ENCODE measurements around the gene AK5. TPM values are rescaled to one million over a fixed set of nuclear protein-coding genes. Genes with fewer than 3 reads are reported as not detected.

The AK5 gene
- total RNA-seq, 1 donor from 2014 or later: 1.0 TPM

DNA sequence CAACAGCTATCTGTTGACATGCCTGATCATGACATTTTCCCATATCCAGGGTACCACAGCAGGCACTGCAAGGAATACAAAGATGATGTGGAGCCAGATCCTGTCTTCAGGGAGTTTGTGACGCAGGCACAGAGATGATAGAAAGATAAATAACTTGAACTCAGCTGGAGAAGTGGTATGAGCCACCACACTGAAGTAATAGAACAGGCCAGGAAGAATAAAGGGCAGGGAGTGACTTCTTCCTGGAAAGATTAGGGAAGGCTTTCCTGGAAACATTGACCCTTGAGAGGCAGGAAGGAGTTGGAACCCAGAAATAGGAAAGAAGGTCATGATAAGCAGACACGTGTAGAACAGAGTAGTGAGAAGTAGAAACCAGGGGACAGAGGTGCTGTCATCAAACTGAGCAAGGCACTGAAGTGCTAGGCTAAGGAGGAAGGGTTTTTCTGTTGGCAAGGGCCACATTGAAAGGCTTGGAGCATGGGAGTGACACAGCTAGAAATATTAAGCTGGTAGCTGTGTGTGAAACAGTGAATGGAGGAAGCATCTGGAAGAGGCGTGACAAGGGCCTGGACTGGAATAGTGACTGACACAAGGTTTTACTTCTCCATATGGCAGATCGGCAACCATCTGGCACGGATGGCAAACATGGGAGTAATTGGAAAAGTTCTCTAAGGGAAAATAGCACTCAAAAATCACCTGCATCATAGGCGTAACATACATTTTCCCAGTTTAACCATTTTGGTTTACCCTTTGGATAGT, 68.4 kb downstream of the AK5 start:
- intact Hi-C loops (cut with micrococcal nuclease): no loop called here
- no peak for TF ChIP-seq CTCF (IDR thresholded peaks at IDR 0.05; ENCODE audit: borderline replicate concordance)
- no peaks in the 10 kb centered on the region for H3K4me1 ChIP-seq

GRCh38 chr1:77354536-77354935, 72.7 kb downstream of the AK5 start:
- no peak for DNase-seq
- Histone ChIP-seq H3K27me3 (ENCODE audit: low read depth) (no peaks in the 10 kb centered on the region), H3K4me1 (no peaks in the 10 kb centered on the region), H3K4me3 (no peak overlapping the region), H3K9me3 (replicated peaks) (no peaks in the 10 kb centered on the region), H3K27ac (replicated peaks) (no peak overlapping the region), H3K36me3 (no peaks in the 10 kb centered on the region)
- no peak for TF ChIP-seq CTCF (IDR thresholded peaks at IDR 0.05; ENCODE audit: borderline replicate concordance)
- intact Hi-C loops (cut with micrococcal nuclease): no loop called here

More for the DNA sequence above, 68.4 kb downstream of the AK5 start:
- no peaks in the 10 kb centered on the region for H3K27me3 ChIP-seq (ENCODE audit: low read depth)
- no peaks in the 10 kb centered on the region for H3K9me3 ChIP-seq (replicated peaks)
- H3K36me3 ChIP-seq: no peaks in the 10 kb centered on the region
- no peak overlapping the region for H3K27ac ChIP-seq (replicated peaks)
- H3K4me3 ChIP-seq: no peak overlapping the region
- no peak for DNase-seq

- no peak overlapping the region for H3K4me3 ChIP-seq
- H3K36me3 ChIP-seq: no peaks in the 10 kb centered on the region
- intact Hi-C loops (cut with micrococcal nuclease): no loop called here
- H3K9me3 ChIP-seq (replicated peaks): no peaks in the 10 kb centered on the region
- no peaks in the 10 kb centered on the region for H3K4me1 ChIP-seq
- no peak for DNase-seq
- TF ChIP-seq CTCF (IDR thresholded peaks at IDR 0.05; ENCODE audit: borderline replicate concordance): no peak
- H3K27me3 ChIP-seq (ENCODE audit: low read depth): no peaks in the 10 kb centered on the region
- no peak overlapping the region for H3K27ac ChIP-seq (replicated peaks)
Measured at GRCh38 chr1:77355010-77355409, 73.2 kb downstream of the AK5 start.

- H3K4me3 ChIP-seq: no peak overlapping the region
- no peaks in the 10 kb centered on the region for H3K9me3 ChIP-seq (replicated peaks)
- H3K27ac ChIP-seq (replicated peaks): no peak overlapping the region
- intact Hi-C loops (cut with micrococcal nuclease): no loop called here
- H3K36me3 ChIP-seq: no peaks in the 10 kb centered on the region
- H3K27me3 ChIP-seq (ENCODE audit: low read depth): no peaks in the 10 kb centered on the region
- no peaks in the 10 kb centered on the region for H3K4me1 ChIP-seq
- TF ChIP-seq CTCF (IDR thresholded peaks at IDR 0.05; ENCODE audit: borderline replicate concordance): no peak
- no peak for DNase-seq
Measured at GRCh38 chr1:77356136-77356535, 74.3 kb downstream of the AK5 start.

GRCh38 chr1:77360256-77360655, 78.4 kb downstream of the AK5 start:
- intact Hi-C loops (cut with micrococcal nuclease): no loop called here
- no peak for TF ChIP-seq CTCF (IDR thresholded peaks at IDR 0.05; ENCODE audit: borderline replicate concordance)
- Histone ChIP-seq H3K9me3 (replicated peaks) (no peaks in the 10 kb centered on the region), H3K27ac (replicated peaks) (no peak overlapping the region), H3K4me3 (no peak overlapping the region), H3K4me1 (no peaks in the 10 kb centered on the region), H3K27me3 (ENCODE audit: low read depth) (no peaks in the 10 kb centered on the region), H3K36me3 (no peaks in the 10 kb centered on the region)
- DNase-seq: no peak
